Raji (cell line): ENCODE measurements around the gene CSNK2A1.

Source experiments
- POLR2A ChIP-seq: IDR thresholded peaks from 2 replicates; pipeline ENCODE4 v1.6.1; 2011; ENCODE audit warnings: low read depth, low read length, control low read depth; ENCODE audit not compliant: insufficient read depth

Gene CSNK2A1

DNA sequence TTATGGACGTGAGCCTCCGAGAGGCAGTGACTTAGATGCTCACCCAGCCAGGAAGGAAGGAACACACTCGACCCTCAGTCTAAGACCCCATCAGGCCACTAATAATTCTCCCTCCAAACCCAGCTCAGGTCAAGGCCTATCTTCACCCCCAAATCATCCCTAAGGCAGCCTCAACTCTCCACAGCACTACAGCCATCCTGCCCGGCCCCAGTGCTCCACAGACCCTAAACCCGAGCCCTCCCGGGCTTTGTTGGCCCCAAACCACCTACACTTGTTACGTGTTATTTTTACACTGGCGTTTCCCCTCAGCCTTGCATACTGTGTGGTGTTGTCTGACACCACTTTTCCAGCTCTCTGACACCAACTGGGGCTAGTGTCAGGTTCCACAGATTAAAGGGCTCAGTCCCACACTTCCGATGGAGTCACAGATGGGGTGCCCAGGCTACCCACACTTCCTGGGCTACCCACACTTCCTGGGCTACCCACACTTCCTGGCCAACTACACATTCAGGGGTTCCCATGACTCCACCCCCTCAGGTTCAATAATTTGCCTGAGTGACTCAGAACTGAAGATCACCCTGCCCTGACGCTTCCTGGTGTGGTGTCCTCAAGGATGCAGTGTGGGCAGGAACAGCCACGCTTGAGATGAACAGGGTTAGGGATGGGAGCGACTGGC is 110.2 kb downstream of the CSNK2A1 start:
- no peak for TF ChIP-seq POLR2A

DNA sequence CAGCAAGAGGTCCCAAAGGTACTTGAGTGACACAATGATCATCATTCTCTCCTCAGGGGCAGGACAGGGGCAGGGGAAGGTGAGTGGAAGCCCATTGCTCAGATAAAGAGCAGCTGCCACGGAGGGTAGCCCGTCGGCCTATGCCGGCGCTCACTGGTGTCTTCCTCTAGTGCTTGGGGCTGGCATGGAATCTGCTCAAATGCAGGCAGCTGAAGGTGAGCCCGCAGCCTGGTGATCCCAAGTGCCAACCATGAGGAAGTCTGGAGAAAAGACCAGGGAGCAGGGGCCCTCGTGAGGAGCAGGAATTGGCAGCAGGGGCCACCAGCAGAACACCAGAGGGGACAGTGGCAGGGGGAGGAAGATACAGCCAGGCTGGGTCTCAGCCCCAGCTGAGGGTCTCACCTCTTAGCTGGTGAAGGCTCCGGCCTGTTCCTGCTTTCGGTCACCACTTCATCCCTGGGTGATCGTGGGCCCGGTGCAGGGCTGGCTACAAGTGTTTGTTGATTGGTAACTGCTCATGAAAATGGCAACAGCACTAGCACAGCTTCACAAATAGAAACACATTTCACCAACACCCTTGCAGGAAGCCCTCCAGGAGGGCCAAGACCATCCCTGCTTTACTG is 110.8 kb downstream of the CSNK2A1 start:
- TF ChIP-seq POLR2A, result no peak

GRCh38 chr20:432208-432607 is 111.4 kb downstream of the CSNK2A1 start:
- no peak for TF ChIP-seq POLR2A

DNA sequence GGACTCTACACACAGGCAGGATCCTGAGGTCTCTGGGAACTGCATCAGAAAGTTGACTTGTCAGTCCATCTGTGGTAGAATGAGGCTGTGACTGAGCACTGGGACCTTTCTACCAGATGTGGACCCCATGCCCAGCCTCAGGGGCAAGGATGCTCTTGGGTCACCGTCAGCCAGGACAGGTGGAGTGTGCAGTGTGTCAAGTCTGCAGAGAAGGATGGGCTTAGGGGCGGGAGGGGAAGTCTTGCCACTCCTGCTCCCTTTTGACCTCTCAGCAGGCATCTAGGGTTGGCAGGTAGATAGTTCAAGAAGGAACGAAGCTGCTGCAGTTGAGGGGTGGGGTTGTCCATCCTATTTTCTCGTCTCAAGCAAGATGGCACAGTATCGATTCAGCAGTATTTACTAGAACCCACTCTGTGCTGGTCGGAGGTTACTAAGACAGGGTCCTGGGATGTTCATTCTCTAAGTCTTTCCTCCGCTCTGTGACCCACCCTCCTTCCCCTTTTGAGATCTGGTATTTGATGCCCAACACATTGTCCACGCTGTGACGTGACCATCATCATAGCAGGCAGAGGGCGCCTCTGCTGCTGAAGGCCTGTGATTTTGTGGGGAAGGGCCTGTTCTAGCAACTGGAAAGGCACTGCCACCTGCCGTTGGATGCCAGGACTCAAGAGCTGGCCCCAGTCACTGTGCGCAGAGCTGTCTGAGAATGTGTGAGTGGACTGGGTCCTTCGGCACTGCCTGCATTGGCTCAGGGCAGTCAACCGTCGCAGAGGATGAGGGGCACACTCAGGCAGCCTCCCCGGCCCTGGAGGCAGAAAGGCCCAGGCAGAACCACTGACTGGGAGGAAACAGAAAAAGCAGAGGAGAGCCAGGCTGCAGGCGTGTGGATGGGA is 112.3 kb downstream of the CSNK2A1 start:
- no peak for TF ChIP-seq POLR2A

DNA sequence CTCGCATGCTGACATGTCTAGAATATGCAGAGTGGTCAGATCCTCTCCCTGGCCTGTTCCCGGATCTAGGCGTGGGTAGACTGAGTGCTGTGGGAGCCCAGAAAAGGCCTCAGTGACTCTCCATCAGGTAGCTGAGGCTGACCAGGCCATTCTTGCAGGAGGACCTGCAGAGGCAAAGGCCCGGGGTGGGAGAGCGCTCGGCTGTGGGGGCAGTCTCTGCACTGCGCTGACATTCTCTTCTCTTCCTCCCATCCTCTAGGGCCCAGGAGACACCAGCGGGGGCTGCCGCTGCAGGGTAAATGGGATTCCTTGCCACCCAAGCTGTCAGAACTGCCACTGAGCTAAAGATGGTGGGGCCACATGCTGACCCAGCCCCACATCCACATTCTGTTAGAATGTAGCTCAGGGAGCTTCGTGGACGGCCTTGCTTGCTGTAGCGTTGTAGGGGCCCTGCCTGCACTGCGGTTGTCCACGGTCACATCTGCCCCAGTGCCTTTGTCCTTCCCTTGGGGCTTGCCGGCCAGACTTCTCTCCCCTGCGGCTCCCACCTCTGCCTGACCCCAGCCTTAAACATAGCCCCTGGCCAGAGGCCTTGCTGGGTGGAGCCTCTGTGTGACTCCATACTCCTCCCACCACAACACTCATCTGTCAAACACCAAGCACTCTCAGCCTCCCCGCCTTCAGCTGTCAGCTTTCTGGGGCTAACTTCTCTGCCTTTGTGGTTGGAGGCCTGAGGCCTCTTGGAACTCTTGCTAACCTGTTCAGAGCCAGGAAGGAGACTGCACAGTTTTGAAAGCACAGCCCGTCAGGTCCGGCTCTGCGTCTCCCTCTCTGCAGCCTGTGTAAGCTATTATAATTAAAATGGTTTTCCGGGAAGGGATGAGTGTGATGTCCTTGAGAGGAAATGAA is 113.2 kb downstream of the CSNK2A1 start:
- no peak for TF ChIP-seq POLR2A

- no peak for TF ChIP-seq POLR2A
Measured at GRCh38 chr20:428658-429200, 114.9 kb downstream of the CSNK2A1 start.

DNA sequence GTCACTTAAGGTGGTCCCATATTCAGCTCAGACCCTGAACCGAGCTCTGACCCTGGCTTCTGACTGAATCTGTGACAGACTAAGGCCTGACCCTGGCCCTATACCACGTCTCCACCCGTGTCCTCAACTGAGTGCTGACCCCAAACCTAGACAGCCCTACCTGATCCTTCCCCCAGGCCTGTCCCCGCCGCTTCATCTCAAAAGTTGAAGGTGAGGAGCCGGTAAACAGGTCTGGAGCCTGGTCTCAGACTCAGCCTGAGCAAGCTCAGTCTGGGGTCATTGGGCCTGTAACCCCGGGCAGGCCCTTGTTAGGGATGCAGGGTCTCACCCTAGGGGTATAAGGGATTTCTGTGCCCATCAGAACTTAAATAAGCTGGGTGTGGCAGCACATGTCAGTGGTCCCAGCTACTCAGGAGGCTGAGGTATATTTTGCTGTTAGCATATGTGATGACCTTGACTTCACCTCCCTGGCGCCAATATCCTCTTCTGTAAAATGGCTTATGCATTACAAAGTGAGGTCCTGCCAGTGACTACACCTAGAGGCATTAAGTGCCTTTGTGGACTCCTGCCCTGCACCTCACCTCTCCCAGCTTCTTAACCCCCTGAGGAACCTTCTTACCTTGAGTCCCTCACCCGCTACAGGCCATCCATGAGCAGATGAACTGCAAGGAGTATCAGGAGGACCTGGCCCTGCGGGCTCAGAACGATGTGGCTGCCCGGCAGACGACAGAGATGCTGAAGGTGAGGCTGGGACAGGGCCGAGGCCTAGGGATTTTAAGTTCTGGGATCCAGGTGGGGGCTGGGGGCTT is 115.5 kb downstream of the CSNK2A1 start:
- TF ChIP-seq POLR2A, result no peak

GRCh38 chr20:427401-427800 is 116.2 kb downstream of the CSNK2A1 start:
- no peak for TF ChIP-seq POLR2A

DNA sequence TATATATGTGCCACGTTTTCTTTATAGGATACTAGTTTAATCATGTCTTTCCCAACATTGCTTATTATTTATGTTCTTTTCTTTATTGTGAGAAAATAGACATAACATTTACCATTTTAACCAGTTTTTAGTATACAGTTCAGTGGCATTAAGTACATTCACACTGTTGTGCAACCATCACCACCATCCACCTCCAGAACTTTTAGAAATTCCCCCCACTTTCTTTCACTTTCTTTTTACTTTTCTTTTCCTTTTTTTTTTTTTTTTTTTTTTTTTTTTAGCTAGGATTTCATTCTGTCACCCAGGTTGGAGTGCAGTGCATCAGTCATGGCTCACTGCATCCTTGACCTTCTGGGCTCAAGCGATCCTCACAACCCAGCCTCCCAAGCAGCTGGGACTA is 117.0 kb downstream of the CSNK2A1 start:
- TF ChIP-seq POLR2A, result no peak
